ENCODE measurements around the gene ATP2A2. TPM values are rescaled to one million over a fixed set of nuclear protein-coding genes. Genes with fewer than 3 reads are reported as not detected.
A peak's percentile ranks its signal among the peaks of the same experiment; 100 is the strongest.
"Not testable (repeated sequence)": the region's sequence is repeated elsewhere in the genome, so short reads cannot be mapped to it uniquely, and the experiment has no call there.

ATP2A2 gene
- total RNA-seq, 1 donor from 2014 or later, result 194 TPM

- no peak for ATAC-seq
These were observed 20.2 kb downstream of the ATP2A2 start for GRCh38 chr12:110301065-110301806.

GRCh38 chr12:110304061-110304551 is 23.1 kb downstream of the ATP2A2 start:
- ATAC-seq, result peak; percentile 88

GRCh38 chr12:110307372-110307771 is 26.3 kb downstream of the ATP2A2 start:
- ATAC-seq, result no peak

- ATAC-seq, result peak; percentile 50
These were observed 29.7 kb downstream of the ATP2A2 start for GRCh38 chr12:110310763-110311162.

GRCh38 chr12:110311903-110312302 is 30.9 kb downstream of the ATP2A2 start:
- no peak for ATAC-seq

- ATAC-seq, result peak; percentile 86
These were observed 31.7 kb downstream of the ATP2A2 start for GRCh38 chr12:110312581-110313360.

- ATAC-seq, result peak; percentile 14
These were observed 33.3 kb downstream of the ATP2A2 start for GRCh38 chr12:110314308-110314707.

- no peak for ATAC-seq
These were observed 35.8 kb downstream of the ATP2A2 start for GRCh38 chr12:110316861-110317260.

GRCh38 chr12:110317911-110318310 is 36.9 kb downstream of the ATP2A2 start:
- ATAC-seq, result peak; percentile 64

- ATAC-seq, result no peak
These were observed 39.5 kb downstream of the ATP2A2 start for GRCh38 chr12:110320550-110320949.

- peak; percentile 54 for ATAC-seq
These were observed 48.7 kb downstream of the ATP2A2 start for GRCh38 chr12:110329710-110330109.

- no peak for ATAC-seq
These were observed 49.1 kb downstream of the ATP2A2 start for GRCh38 chr12:110330124-110330523.

GRCh38 chr12:110330544-110330943 is 49.5 kb downstream of the ATP2A2 start:
- ATAC-seq, result peak; percentile 74

- no peak for ATAC-seq
These were observed 52.2 kb downstream of the ATP2A2 start for GRCh38 chr12:110333201-110333600.

- ATAC-seq, result no peak
These were observed 54.5 kb downstream of the ATP2A2 start for GRCh38 chr12:110335481-110336045.

- ATAC-seq, result no peak
These were observed 57.1 kb downstream of the ATP2A2 start for GRCh38 chr12:110337912-110338710.

- ATAC-seq, result no peak
These were observed 57.7 kb downstream of the ATP2A2 start for GRCh38 chr12:110338754-110339153.

GRCh38 chr12:110339184-110339952 is 58.3 kb downstream of the ATP2A2 start:
- ATAC-seq, result peak; percentile 56

GRCh38 chr12:110340261-110340660 is 59.2 kb downstream of the ATP2A2 start:
- ATAC-seq, result not testable (repeated sequence)

- peak; percentile 34 for ATAC-seq
These were observed 59.7 kb downstream of the ATP2A2 start for GRCh38 chr12:110340706-110341105.

- ATAC-seq, result no peak
These were observed 61.1 kb downstream of the ATP2A2 start for GRCh38 chr12:110342157-110342556.

GRCh38 chr12:110343114-110343513 is 62.1 kb downstream of the ATP2A2 start:
- ATAC-seq, result no peak

All from esophagus mucosa (tissue), 1 donor.